Left lung (tissue), 10 donors: ENCODE measurements around the gene DAAM2. TPM values are rescaled to one million over a fixed set of nuclear protein-coding genes. Genes with fewer than 3 reads are reported as not detected.

Source experiments
- ATAC-seq: fragments of 200-7000 bp; cut with Tn5 transposase; one replicate; pipeline ENCODE4 v1.9.1; 2020; ENCODE audit warnings: moderate library complexity
- DNase-seq, 4 donors: peaks; one replicate each; pipeline ENCODE4 v3.0.0-alpha.2; 2013 to 2020
- H3K27ac ChIP-seq, 2 donors: fragments of 200-600 bp; sonication (generic) in 1 of 2; one replicate each; pipeline versions ENCODE4 v1.5.0 to v1.8.0; 2020 to 2021
- H3K27me3 ChIP-seq, 2 donors: fragments of 200-600 bp; sonication (generic) in 1 of 2; one replicate each; pipeline versions ENCODE4 v1.5.0 to v1.8.0; 2020 to 2021
- H3K36me3 ChIP-seq, 2 donors: fragments of 200-600 bp; sonication (generic) in 1 of 2; one replicate each; pipeline versions ENCODE4 v1.5.0 to v1.8.0; 2020 to 2021
- H3K4me1 ChIP-seq, 2 donors: fragments of 200-600 bp; one replicate each; pipeline ENCODE4 v1.8.0; 2021
- H3K4me3 ChIP-seq, 2 donors: fragments of 200-600 bp; sonication (generic) in 1 of 2; one replicate each; pipeline versions ENCODE4 v1.5.0 to v1.8.0; 2020 to 2021; ENCODE audit warnings: mild to moderate bottlenecking in 1 of 2
- H3K9me3 ChIP-seq, 2 donors: fragments of 200-600 bp; sonication (generic) in 1 of 2; one replicate each; pipeline versions ENCODE4 v1.5.0 to v1.8.0; 2020 to 2021
- CTCF ChIP-seq, 2 donors: fragments of 200-600 bp; sonication (generic) in 1 of 2; IDR thresholded peaks; one replicate each; pipeline versions ENCODE4 v1.5.0 to v1.8.0; 2021; ENCODE audit warnings: antibody characterized with exemption in 2 of 2
- intact Hi-C, 2 donors: fragments of 100-400 bp; cut with DNase I; formaldehyde crosslinking; loops; one replicate each; pipeline versions ENCODE4 v1.11.2 to v1.14.2; 2022
- polyA plus RNA-seq, 6 donors: library from polyadenylated mRNA; unstranded; fragments of 120-200 nt; gene quantifications; one replicate each; pipeline ENCODE4 v1.2.1, GENCODE V29; 2013; ENCODE audit not compliant: insufficient read length in 6 of 6
- total RNA-seq, 2 donors: library from RNA; stranded (reverse); fragmentation: NEBNext Ultra II Directional; extraction: Animal tissue kit (Norgen Biotek cat#: 25700); gene quantifications; one replicate each; pipeline ENCODE4 v1.2.1, GENCODE V29; 2021
- donor health status: DM: no; HTN: yes; CAD: no.
- donor health status: DM: no; HTN: no; CAD: no.

The DAAM2 gene
- total and polyA plus RNA-seq, 8 donors, result 28.8 to 67.6 (median 39.9) TPM

- Histone ChIP-seq H3K27me3 (no peaks in the 10 kb centered on the region), H3K36me3 (peaks cover 0 to 24% of the 10 kb centered on the region in 2 donors), H3K9me3 (no peaks in the 10 kb centered on the region), H3K4me3 (no peak overlapping the region), H3K27ac (no peak overlapping the region), H3K4me1 (peaks cover 0 to 7% of the 10 kb centered on the region in 2 donors)
- intact Hi-C loops, result no loop called here
- ATAC-seq (peak; percentile 73), DNase-seq (peak in 2 of 4 donors; percentile 19 to 57)
- TF ChIP-seq CTCF (IDR thresholded peaks at IDR 0.05), result peak; percentile 67 to 90
These were observed 73.1 kb downstream of the DAAM2 start for GRCh38 chr6:39865011-39865888.

- peaks cover 0 to 7% of the 10 kb centered on the region in 2 donors for H3K4me1 ChIP-seq
- no peaks in the 10 kb centered on the region for H3K27me3 ChIP-seq
- H3K9me3 ChIP-seq, result no peaks in the 10 kb centered on the region
- no peak overlapping the region for H3K4me3 ChIP-seq
- peaks cover 0 to 30% of the 10 kb centered on the region in 2 donors for H3K36me3 ChIP-seq
- intact Hi-C loops, result no loop called here
- no peak for DNase-seq
- no peak for ATAC-seq
- no peak for TF ChIP-seq CTCF (IDR thresholded peaks at IDR 0.05)
- H3K27ac ChIP-seq, result no peak overlapping the region
These were observed 75.4 kb downstream of the DAAM2 start for GRCh38 chr6:39867592-39867991.

GRCh38 chr6:39870950-39871349 is 78.8 kb downstream of the DAAM2 start:
- Histone ChIP-seq H3K4me3 (no peak overlapping the region), H3K4me1 (no peaks in the 10 kb centered on the region), H3K36me3 (peaks cover 0 to 63% of the 10 kb centered on the region in 2 donors), H3K27me3 (no peaks in the 10 kb centered on the region), H3K27ac (no peak overlapping the region), H3K9me3 (no peaks in the 10 kb centered on the region)
- TF ChIP-seq CTCF (IDR thresholded peaks at IDR 0.05), result no peak
- intact Hi-C loops, result no loop called here
- ATAC-seq (no peak), DNase-seq (no peak)

DNA sequence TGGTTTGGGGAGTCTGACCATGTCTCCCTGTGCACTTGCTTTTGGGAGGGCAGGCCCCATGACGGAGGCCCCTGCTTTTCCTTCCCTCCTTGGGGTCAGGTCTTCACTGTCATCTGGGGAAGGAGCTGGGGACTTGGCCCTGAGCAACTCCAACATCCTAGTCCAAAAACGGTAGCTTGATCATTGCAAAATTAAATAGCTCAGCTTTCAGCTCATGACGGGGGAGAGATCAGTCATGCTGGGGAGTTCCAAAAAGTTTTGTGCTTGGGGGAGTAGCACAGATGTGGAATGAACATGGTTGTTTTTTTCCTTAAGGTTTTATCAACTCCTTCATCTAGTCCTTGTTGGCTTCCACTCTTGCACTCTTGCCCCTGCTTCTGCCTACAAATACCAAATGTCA is 81.3 kb downstream of the DAAM2 start:
- H3K9me3 ChIP-seq, result no peaks in the 10 kb centered on the region
- intact Hi-C loops, result no loop called here
- no peaks in the 10 kb centered on the region for H3K27me3 ChIP-seq
- ATAC-seq (no peak), DNase-seq (no peak)
- peaks cover 0 to 72% of the 10 kb centered on the region in 2 donors for H3K36me3 ChIP-seq
- TF ChIP-seq CTCF (IDR thresholded peaks at IDR 0.05), result no peak
- no peak overlapping the region for H3K4me3 ChIP-seq
- H3K4me1 ChIP-seq, result no peaks in the 10 kb centered on the region
- no peak overlapping the region for H3K27ac ChIP-seq

- intact Hi-C loops, result no loop called here
- no peak for DNase-seq
- H3K27me3 ChIP-seq, result no peaks in the 10 kb centered on the region
- H3K36me3 ChIP-seq, result peaks cover 0 to 81% of the 10 kb centered on the region in 2 donors
- H3K4me3 ChIP-seq, result no peak overlapping the region
- ATAC-seq, result no peak
- H3K4me1 ChIP-seq, result no peaks in the 10 kb centered on the region
- TF ChIP-seq CTCF (IDR thresholded peaks at IDR 0.05), result no peak
- no peak overlapping the region for H3K27ac ChIP-seq
- H3K9me3 ChIP-seq, result no peaks in the 10 kb centered on the region
These were observed 83.9 kb downstream of the DAAM2 start for GRCh38 chr6:39876111-39876510.
